Keratinocyte (primary cell): ENCODE measurements around the gene ADGRL3. TPM values are rescaled to one million over a fixed set of nuclear protein-coding genes. Genes with fewer than 3 reads are reported as not detected.

ENCODE experiments used
- DNase-seq: peaks from one replicate; pipeline ENCODE4 v3.0.0-alpha.2; 2011; ENCODE audit warnings: low read depth, missing footprints, low spot score
- FAIRE-seq: peaks from 2 replicates; lab custom pipeline; 2011; peaks lifted over from hg19 to GRCh38; lab: Jason Lieb, UNC
- H2AFZ ChIP-seq: 2 replicates; pipeline ENCODE4 v1.6.0; 2012; ENCODE audit warnings: low read length, control low read depth, inconsistent platforms; ENCODE audit not compliant: control insufficient read depth
- H3K27ac ChIP-seq: 2 replicates; pipeline ENCODE4 v1.5.1; 2011; ENCODE audit warnings: low read length; ENCODE audit not compliant: control insufficient read depth, insufficient read depth
- H3K27me3 ChIP-seq: 3 replicates; pipeline ENCODE4 v1.6.0; 2011; ENCODE audit warnings: low read length; ENCODE audit not compliant: control insufficient read depth, insufficient read depth; ENCODE audit errors: extremely low read depth
- H3K36me3 ChIP-seq, 2 experiments: 2 replicates in 1 of 2; 3 replicates in 1 of 2; pipeline ENCODE4 v1.5.1; 2011; ENCODE audit warnings: low read length in 2 of 2, mild to moderate bottlenecking in 1 of 2; ENCODE audit not compliant: control insufficient read depth in 2 of 2, insufficient read depth in 2 of 2; ENCODE audit errors: extremely low read depth in 1 of 2
- H3K4me1 ChIP-seq: 3 replicates; pipeline ENCODE4 v1.5.1; 2011; ENCODE audit warnings: low read length; ENCODE audit not compliant: control insufficient read depth, insufficient read depth; ENCODE audit errors: extremely low read depth
- H3K4me2 ChIP-seq: 3 replicates; pipeline ENCODE4 v1.6.0; 2011; ENCODE audit warnings: low read depth, low read length; ENCODE audit not compliant: control insufficient read depth, insufficient read depth; ENCODE audit errors: extremely low read depth
- H3K4me3 ChIP-seq, 3 experiments: fragments of 200-600 bp in 1 of 3; sonication (generic) in 1 of 3; 2 replicates in 2 of 3; 3 replicates in 1 of 3; pipeline ENCODE4 v1.5.1; 2011 to 2016; ENCODE audit warnings: low read length in 3 of 3, mild to moderate bottlenecking in 3 of 3, control low read depth in 2 of 3, inconsistent platforms in 1 of 3, low read depth in 1 of 3, mixed read lengths in 1 of 3, mixed run types in 1 of 3, moderate library complexity in 1 of 3; ENCODE audit not compliant: control insufficient read depth in 2 of 3, insufficient read depth in 2 of 3; ENCODE audit errors: extremely low read depth in 1 of 3
- H3K79me2 ChIP-seq: 2 replicates; pipeline ENCODE4 v1.6.0; 2012; ENCODE audit warnings: low read length; ENCODE audit not compliant: control insufficient read depth, insufficient read depth
- H3K9ac ChIP-seq: 3 replicates; pipeline ENCODE4 v1.6.0; 2011; ENCODE audit warnings: low read length; ENCODE audit not compliant: control insufficient read depth, insufficient read depth; ENCODE audit errors: extremely low read depth
- H3K9me1 ChIP-seq: 3 replicates; pipeline ENCODE4 v1.6.0; 2011; ENCODE audit warnings: low read length; ENCODE audit not compliant: control insufficient read depth, insufficient read depth; ENCODE audit errors: extremely low read depth
- H3K9me3 ChIP-seq: 2 replicates; pipeline ENCODE4 v1.5.1; 2012; ENCODE audit warnings: low read depth, low read length; ENCODE audit not compliant: control insufficient read depth
- H4K20me1 ChIP-seq: 3 replicates; pipeline ENCODE4 v1.6.0; 2011; ENCODE audit warnings: low read length; ENCODE audit not compliant: control insufficient read depth, insufficient read depth; ENCODE audit errors: extremely low read depth
- CTCF ChIP-seq, 3 experiments: IDR thresholded peaks in 1 of 3; conservative IDR thresholded peaks in 1 of 3; optimal IDR thresholded peaks in 1 of 3; 2 replicates in 2 of 3; 3 replicates in 1 of 3; pipeline versions ENCODE3 to v1.5.1; 2011; ENCODE audit warnings: low read length in 3 of 3, mild to moderate bottlenecking in 3 of 3, moderate library complexity in 2 of 3, control low read depth in 1 of 3, inconsistent platforms in 1 of 3; ENCODE audit not compliant: insufficient read depth in 2 of 3; ENCODE audit errors: extremely low read depth in 1 of 3
- EZH2 ChIP-seq: IDR thresholded peaks from one replicate; pipeline ENCODE4 v1.6.1; 2012; ENCODE audit warnings: inconsistent platforms, mild to moderate bottlenecking, low read length, moderate library complexity
- dilution Hi-C: fragments of 300-500 bp; cut with MboI; formaldehyde crosslinking; loops from one replicate; pipeline ENCODE4 v1.7.0; 2020; ENCODE audit warnings: low sequenced_read_pairs; ENCODE audit not compliant: extremely low pct_ligation_motif_present
- polyA plus RNA-seq, 5 experiments: library from polyadenylated mRNA; depleted of rRNA in 3 of 5; stranded (reverse) in 3 of 5; stranded (forward) in 1 of 5; unstranded in 1 of 5; fragments of >200 nt; gene quantifications; 1 replicate in 1 of 5; 2 replicates in 3 of 5; 3 replicates in 1 of 5; pipeline versions ENCODE4 v1.2.1 to v1.2.3, GENCODE V29; 2011 to 2012; ENCODE audit warnings: missing spikeins in 2 of 5, low read depth in 1 of 5, low replicate concordance in 1 of 5

The ADGRL3 gene
- polyA plus RNA-seq, 1 donor (not counting 4 experiments of a cell fraction or from before 2014, with no cell fraction given): 0.18 TPM

GRCh38 chr4:61882381-61882780 is 682.3 kb downstream of the ADGRL3 start:
- Histone ChIP-seq H3K9me3 (no peaks in the 10 kb centered on the region), H3K36me3 (no peaks in the 10 kb centered on the region), H3K9ac (no peak overlapping the region), H2AFZ (no peak overlapping the region), H3K4me1 (no peaks in the 10 kb centered on the region), H3K27ac (no peak overlapping the region), H3K9me1 (no peaks in the 10 kb centered on the region), H3K27me3 (no peaks in the 10 kb centered on the region), H3K4me2 (no peak overlapping the region), H4K20me1 (no peaks in the 10 kb centered on the region), H3K79me2 (no peaks in the 10 kb centered on the region), H3K4me3 (no peak overlapping the region)
- no peak for TF ChIP-seq CTCF (optimal IDR thresholded peaks at IDR 0.05 in 1 of 3, IDR thresholded peaks at IDR 0.05 in 1 of 3, conservative IDR thresholded peaks at IDR 0.05 in 1 of 3; ENCODE audit: extremely low read depth in 1 of 3, insufficient read depth in 2 of 3, low read length in 3 of 3)
- TF ChIP-seq EZH2: no peak
- FAIRE-seq: no peak
- DNase-seq: no peak
- dilution Hi-C loops: no loop called here

- dilution Hi-C loops: no loop called here
- Histone ChIP-seq H3K4me3 (no peak overlapping the region), H3K9me3 (no peaks in the 10 kb centered on the region), H3K27ac (no peak overlapping the region), H3K9me1 (no peaks in the 10 kb centered on the region), H3K9ac (no peak overlapping the region), H3K36me3 (no peaks in the 10 kb centered on the region), H4K20me1 (no peaks in the 10 kb centered on the region), H3K27me3 (no peaks in the 10 kb centered on the region), H3K4me2 (no peak overlapping the region), H2AFZ (no peak overlapping the region), H3K79me2 (no peaks in the 10 kb centered on the region), H3K4me1 (no peaks in the 10 kb centered on the region)
- TF ChIP-seq EZH2 (no peak), CTCF (optimal IDR thresholded peaks at IDR 0.05 in 1 of 3, IDR thresholded peaks at IDR 0.05 in 1 of 3, conservative IDR thresholded peaks at IDR 0.05 in 1 of 3; ENCODE audit: extremely low read depth in 1 of 3, insufficient read depth in 2 of 3, low read length in 3 of 3) (no peak)
- FAIRE-seq (no peak), DNase-seq (no peak)
Observed at GRCh38 chr4:61886131-61886530, 686.0 kb downstream of the ADGRL3 start.
